ENCODE results near the gene PRKG1. TPM values are rescaled to one million over a fixed set of nuclear protein-coding genes. Genes with fewer than 3 reads are reported as not detected.

The PRKG1 gene
- total RNA-seq, 2 donors from 2014 or later: 17.8 to 31.1 TPM

DNA sequence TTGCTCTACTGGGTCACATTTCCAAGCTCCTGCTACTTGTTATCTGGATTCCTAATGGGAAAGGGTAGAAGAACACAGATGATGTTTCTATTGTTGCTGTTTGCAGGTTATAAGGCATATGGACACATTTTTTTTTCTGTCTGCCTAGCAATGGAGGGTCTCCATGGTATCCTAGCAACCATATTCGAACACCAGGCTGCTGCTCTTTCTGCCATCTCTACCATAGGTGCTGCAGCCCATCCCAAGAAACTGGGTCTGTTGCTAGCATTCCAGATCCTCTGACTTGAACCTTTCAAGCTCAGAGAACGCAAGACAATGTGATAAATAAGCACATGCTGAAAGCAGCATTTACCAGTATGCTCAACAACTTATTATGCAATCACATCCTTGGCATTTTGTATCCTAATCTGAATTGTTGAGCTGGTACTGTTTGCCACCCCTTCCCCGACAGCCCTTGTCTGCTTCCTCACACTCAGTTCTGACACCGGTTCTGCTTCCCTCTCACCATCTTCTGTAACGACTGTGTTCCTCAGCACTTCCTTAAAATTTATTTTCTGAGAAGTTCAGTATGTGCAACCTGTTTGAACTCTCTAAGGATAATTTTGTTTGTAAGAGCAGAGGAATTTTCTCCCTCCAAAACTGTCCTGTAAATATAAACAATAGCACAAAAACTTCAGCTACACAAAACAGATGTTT, 6.2 kb downstream of the PRKG1 start:
- Histone ChIP-seq H3K27ac (no peak overlapping the region), H3K9me3 (no peaks in the 10 kb centered on the region), H3K27me3 (no peaks in the 10 kb centered on the region), H3K36me3 (no peaks in the 10 kb centered on the region), H3K4me1 (peaks cover 0 to 39% of the 10 kb centered on the region in 2 donors), H3K4me3 (no peak overlapping the region)
- DNase-seq (ENCODE audit: low spot score): no peak
- TF ChIP-seq, protein P1, sequence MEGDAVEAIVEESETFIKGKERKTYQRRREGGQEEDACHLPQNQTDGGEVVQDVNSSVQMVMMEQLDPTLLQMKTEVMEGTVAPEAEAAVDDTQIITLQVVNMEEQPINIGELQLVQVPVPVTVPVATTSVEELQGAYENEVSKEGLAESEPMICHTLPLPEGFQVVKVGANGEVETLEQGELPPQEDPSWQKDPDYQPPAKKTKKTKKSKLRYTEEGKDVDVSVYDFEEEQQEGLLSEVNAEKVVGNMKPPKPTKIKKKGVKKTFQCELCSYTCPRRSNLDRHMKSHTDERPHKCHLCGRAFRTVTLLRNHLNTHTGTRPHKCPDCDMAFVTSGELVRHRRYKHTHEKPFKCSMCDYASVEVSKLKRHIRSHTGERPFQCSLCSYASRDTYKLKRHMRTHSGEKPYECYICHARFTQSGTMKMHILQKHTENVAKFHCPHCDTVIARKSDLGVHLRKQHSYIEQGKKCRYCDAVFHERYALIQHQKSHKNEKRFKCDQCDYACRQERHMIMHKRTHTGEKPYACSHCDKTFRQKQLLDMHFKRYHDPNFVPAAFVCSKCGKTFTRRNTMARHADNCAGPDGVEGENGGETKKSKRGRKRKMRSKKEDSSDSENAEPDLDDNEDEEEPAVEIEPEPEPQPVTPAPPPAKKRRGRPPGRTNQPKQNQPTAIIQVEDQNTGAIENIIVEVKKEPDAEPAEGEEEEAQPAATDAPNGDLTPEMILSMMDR (IDR thresholded peaks at IDR 0.05): no peak

- Histone ChIP-seq H3K9me3 (no peaks in the 10 kb centered on the region), H3K4me3 (no peak overlapping the region), H3K4me1 (peaks cover 0 to 20% of the 10 kb centered on the region in 2 donors), H3K27ac (peak overlapping the region in 1 of 2 donors; percentile 11), H3K27me3 (no peaks in the 10 kb centered on the region), H3K36me3 (no peaks in the 10 kb centered on the region)
- TF ChIP-seq, protein P1 (IDR thresholded peaks at IDR 0.05): no peak
- DNase-seq (ENCODE audit: low spot score): no peak
Measured at GRCh38 chr10:51082857-51083256, 8.6 kb downstream of the PRKG1 start.

GRCh38 chr10:51083356-51083853, 9.1 kb downstream of the PRKG1 start:
- Histone ChIP-seq H3K27ac (peak overlapping the region in 1 of 2 donors; percentile 11), H3K4me1 (peaks cover 0 to 20% of the 10 kb centered on the region in 2 donors), H3K4me3 (no peak overlapping the region), H3K27me3 (no peaks in the 10 kb centered on the region), H3K9me3 (no peaks in the 10 kb centered on the region), H3K36me3 (no peaks in the 10 kb centered on the region)
- TF ChIP-seq, protein P1 (IDR thresholded peaks at IDR 0.05): no peak
- no peak for DNase-seq (ENCODE audit: low spot score)

DNA sequence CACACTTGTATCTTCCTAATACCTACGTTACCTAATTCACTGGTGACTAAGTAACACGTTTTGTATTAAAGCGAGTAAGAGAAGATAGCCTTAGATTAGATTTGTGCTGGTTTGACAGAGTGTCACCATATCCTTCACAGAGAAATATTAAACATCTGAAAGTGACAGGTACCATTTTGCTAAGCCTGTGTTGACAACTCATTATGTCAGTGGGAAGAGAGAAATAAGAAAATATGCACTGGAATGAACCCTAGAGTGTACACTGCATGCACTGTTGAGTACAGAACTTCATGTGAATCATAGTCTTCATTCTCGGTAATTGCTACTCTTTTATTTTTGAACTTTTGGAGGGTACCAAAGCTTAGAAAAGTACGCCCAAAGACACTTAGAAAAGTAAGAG, 10.9 kb downstream of the PRKG1 start:
- no peaks in the 10 kb centered on the region for H3K27me3 ChIP-seq
- H3K9me3 ChIP-seq: no peaks in the 10 kb centered on the region
- H3K36me3 ChIP-seq: no peaks in the 10 kb centered on the region
- no peak overlapping the region for H3K27ac ChIP-seq
- peaks cover 0 to 11% of the 10 kb centered on the region in 2 donors for H3K4me1 ChIP-seq
- TF ChIP-seq, protein P1 (IDR thresholded peaks at IDR 0.05): no peak
- H3K4me3 ChIP-seq: no peak overlapping the region
- no peak for DNase-seq (ENCODE audit: low spot score)

DNA sequence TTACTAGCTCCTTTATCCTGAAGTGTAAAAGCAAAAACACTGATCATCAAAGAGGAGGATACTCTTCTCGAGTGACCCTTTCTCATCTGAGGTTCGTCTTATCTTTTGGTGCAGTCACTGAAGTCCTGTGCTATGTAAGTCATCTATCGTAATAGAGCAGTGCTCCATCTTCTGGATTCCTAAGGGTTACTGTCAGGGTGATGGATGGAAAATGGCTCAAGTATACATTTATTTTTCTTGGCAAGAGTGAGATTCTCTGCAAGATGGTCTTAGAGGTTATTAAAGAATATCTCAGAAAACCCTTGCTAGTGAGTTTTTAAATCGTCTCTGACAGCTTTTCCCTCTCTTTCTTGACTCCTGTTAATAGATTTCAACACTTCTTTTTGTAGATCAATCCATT, 12.4 kb downstream of the PRKG1 start:
- peaks cover 0 to 16% of the 10 kb centered on the region in 2 donors for H3K4me1 ChIP-seq
- no peaks in the 10 kb centered on the region for H3K36me3 ChIP-seq
- H3K27ac ChIP-seq: no peak overlapping the region
- no peaks in the 10 kb centered on the region for H3K27me3 ChIP-seq
- TF ChIP-seq, protein P1 (IDR thresholded peaks at IDR 0.05): no peak
- H3K9me3 ChIP-seq: no peaks in the 10 kb centered on the region
- no peak overlapping the region for H3K4me3 ChIP-seq
- DNase-seq (ENCODE audit: low spot score): no peak

Measured in right atrium auricular region (tissue), 2 donors.